Breast epithelium (tissue), 4 donors: Measurements from ENCODE around the gene NIBAN1. TPM values are rescaled to one million over a fixed set of nuclear protein-coding genes. Genes with fewer than 3 reads are reported as not detected.
A peak's percentile ranks its signal among the peaks of the same experiment; 100 is the strongest.

Experiments
- DNase-seq, 2 donors: peaks; one replicate each; pipeline ENCODE4 v3.0.0-alpha.2; 2019; ENCODE audit warnings: low spot score in 2 of 2
- H3K27ac ChIP-seq, 2 donors: fragments of 200-600 bp; sonication (generic) in 1 of 2; one replicate each; pipeline ENCODE4 v1.5.1; 2016 to 2019; ENCODE audit warnings: mild to moderate bottlenecking in 1 of 2
- H3K27me3 ChIP-seq, 2 donors: fragments of 200-600 bp; sonication (generic) in 1 of 2; one replicate each; pipeline versions ENCODE4 v1.5.1 to v1.6.0; 2017 to 2019; ENCODE audit warnings: control low read depth in 1 of 2, mild to moderate bottlenecking in 1 of 2
- H3K36me3 ChIP-seq: fragments of 200-600 bp; one replicate; pipeline ENCODE4 v1.5.1; 2019
- H3K4me1 ChIP-seq, 2 donors: fragments of 200-600 bp; sonication (generic); one replicate each; pipeline ENCODE4 v1.5.1; 2016 to 2019; ENCODE audit warnings: control low read depth in 1 of 2
- H3K4me3 ChIP-seq, 3 donors: fragments of 200-600 bp; sonication (generic); 1 replicate in 2 of 3; 2 replicates in 1 of 3; pipeline ENCODE4 v1.5.1; 2016 to 2019; ENCODE audit warnings: mild to moderate bottlenecking in 3 of 3, moderate library complexity in 2 of 3
- H3K9me3 ChIP-seq, 2 donors: fragments of 200-600 bp; sonication (generic) in 1 of 2; one replicate each; pipeline ENCODE4 v1.5.1; 2016 to 2019; ENCODE audit warnings: control low read depth in 1 of 2
- POLR2A ChIP-seq: fragments of 450-650 bp; IDR thresholded peaks from one replicate; pipeline ENCODE4 v1.6.1; 2016; ENCODE audit warnings: antibody characterized with exemption, mild to moderate bottlenecking, moderate library complexity
- POLR2AphosphoS5 ChIP-seq, 3 donors: sonication (generic); formaldehyde crosslinking; IDR thresholded peaks; one replicate each; pipeline ENCODE4 v1.6.1; 2017; ENCODE audit warnings: antibody characterized with exemption in 3 of 3
- intact Hi-C: fragments of 100-400 bp; cut with DNase I; formaldehyde crosslinking; loops from one replicate; pipeline ENCODE4 v1.15.1; 2023; ENCODE audit warnings: low total_unique reads
- total RNA-seq, 3 donors: library from RNA; depleted of rRNA; stranded (reverse); fragments of >200 nt; gene quantifications; one replicate each; pipeline ENCODE4 v1.1.0, GENCODE V29; 2016
- TF ChIP-seq, protein P1 (sequence below), 3 donors: fragments of 450-650 bp; IDR thresholded peaks; one replicate each; pipeline ENCODE4 v1.5.1; 2016 to 2017; ENCODE audit warnings: antibody characterized with exemption in 3 of 3, mild to moderate bottlenecking in 3 of 3, moderate library complexity in 3 of 3

The NIBAN1 gene
- total RNA-seq, 3 donors from 2014 or later = 11.7 to 44.2 (median 34.7) TPM

DNA sequence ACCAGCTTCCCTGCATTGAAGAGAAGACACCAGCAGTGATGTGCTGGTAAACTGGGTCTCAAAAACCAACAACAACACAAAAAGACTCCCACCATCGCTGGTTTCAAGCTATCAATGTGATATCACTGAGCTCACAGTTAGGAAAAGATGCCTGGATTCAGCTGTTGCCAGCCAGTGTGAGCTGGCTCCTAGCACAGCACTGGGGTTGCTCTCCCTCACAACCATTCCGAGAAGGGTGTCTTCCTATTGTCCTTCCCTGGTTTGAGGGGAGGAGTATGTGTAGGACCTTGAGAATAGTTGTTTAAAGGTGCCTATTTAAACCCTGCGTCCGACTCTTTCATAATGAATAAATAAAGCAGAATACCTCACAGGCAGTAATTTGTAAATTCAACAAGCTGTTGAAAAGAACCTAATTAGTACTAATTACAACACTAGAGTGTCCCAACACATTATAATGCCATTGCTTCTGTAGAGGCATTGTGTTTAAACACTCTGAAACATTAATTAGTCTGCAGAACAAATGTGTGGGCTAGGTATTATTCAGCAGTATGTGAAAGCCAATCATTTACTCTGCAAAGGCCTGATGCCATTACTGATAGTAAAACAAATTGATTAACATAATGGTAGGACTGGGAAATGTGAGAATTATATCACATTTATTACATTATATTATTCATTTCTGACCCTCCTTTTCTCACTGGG lies 17.2 kb downstream of the NIBAN1 start:
- no peak for DNase-seq
- peaks cover 0 to 5% of the 10 kb centered on the region in 2 donors for H3K4me1 ChIP-seq
- no peak overlapping the region for H3K4me3 ChIP-seq
- TF ChIP-seq POLR2A = no peak
- TF ChIP-seq, protein P1, sequence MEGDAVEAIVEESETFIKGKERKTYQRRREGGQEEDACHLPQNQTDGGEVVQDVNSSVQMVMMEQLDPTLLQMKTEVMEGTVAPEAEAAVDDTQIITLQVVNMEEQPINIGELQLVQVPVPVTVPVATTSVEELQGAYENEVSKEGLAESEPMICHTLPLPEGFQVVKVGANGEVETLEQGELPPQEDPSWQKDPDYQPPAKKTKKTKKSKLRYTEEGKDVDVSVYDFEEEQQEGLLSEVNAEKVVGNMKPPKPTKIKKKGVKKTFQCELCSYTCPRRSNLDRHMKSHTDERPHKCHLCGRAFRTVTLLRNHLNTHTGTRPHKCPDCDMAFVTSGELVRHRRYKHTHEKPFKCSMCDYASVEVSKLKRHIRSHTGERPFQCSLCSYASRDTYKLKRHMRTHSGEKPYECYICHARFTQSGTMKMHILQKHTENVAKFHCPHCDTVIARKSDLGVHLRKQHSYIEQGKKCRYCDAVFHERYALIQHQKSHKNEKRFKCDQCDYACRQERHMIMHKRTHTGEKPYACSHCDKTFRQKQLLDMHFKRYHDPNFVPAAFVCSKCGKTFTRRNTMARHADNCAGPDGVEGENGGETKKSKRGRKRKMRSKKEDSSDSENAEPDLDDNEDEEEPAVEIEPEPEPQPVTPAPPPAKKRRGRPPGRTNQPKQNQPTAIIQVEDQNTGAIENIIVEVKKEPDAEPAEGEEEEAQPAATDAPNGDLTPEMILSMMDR (IDR thresholded peaks at IDR 0.05) = no peak
- no peak for TF ChIP-seq POLR2AphosphoS5 (IDR thresholded peaks at IDR 0.05)
- no peaks in the 10 kb centered on the region for H3K36me3 ChIP-seq
- H3K27ac ChIP-seq = no peak overlapping the region
- H3K9me3 ChIP-seq = no peaks in the 10 kb centered on the region
- no peaks in the 10 kb centered on the region for H3K27me3 ChIP-seq
- intact Hi-C loops = no loop called here

DNA sequence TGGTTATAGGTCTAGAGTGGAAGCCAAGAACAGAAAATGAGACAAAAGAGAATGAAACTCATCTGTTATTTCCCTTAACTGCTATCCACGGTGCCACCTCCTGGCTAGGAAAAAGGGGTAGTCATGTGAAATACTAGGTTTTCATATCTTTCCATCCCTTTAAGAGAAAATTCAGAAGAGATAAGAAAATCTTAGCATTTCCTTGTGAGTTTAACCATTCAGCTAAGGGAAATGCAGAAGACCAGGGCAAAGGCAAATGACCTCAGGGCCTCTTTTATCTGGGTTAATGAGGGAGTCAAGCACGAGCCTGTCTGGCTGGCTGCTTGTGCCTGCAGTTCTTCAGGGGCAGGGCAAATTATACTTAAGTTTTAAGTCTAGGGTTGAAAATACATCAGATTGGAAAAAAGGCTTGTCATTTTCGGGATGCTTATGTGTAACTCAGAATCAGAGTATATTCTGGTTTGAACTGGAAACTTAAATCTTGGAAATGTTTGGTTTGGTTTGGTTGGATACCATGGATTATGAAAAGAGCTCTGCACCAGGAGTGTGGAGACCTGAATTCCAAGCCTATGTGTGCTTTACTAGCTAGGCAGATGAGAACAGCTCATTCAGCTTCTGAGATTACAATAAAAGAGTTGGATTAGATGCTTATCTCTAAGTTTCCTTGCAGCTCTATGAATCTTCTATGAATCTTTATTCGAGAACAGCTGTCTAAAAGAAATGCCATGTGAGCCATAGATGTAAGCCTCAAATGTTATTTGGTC lies 19.9 kb downstream of the NIBAN1 start:
- H3K4me1 ChIP-seq = peaks cover 0 to 5% of the 10 kb centered on the region in 2 donors
- no peaks in the 10 kb centered on the region for H3K27me3 ChIP-seq
- DNase-seq = no peak
- H3K9me3 ChIP-seq = no peaks in the 10 kb centered on the region
- TF ChIP-seq, protein P1 (IDR thresholded peaks at IDR 0.05) = no peak
- no peak for TF ChIP-seq POLR2A
- no peak for TF ChIP-seq POLR2AphosphoS5 (IDR thresholded peaks at IDR 0.05)
- H3K4me3 ChIP-seq = no peak overlapping the region
- no peaks in the 10 kb centered on the region for H3K36me3 ChIP-seq
- intact Hi-C loops = no loop called here
- H3K27ac ChIP-seq = peak overlapping the region in 1 of 2 donors; percentile 40

DNA sequence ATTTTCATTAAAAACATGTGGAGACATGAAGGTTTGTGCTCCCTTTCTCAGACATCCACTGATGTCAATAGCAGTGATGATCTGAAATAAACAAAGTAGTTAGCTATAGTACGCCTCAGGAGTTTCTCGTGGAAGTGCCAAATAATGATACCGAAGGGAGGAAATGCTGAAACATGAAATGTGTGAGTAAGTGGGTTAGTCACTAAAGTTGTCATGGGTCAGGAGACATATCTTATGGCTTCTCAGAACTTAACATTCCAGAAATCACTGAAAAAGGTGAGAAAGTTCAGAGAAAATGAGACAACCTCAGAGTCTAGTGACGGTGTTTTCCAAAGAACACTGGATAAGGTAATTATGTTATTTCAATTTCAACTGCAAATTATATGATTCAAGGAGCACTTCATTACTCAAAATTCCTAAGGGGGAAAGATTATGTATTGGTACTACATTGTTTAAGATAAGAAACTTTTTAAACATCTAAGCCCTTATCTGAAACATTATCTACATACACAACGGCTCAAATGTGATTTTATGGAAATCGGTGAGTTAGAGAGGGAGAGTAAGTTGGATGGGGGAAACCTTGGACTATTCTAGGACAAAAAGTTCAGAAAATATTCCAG lies 20.6 kb downstream of the NIBAN1 start:
- intact Hi-C loops = no loop called here
- TF ChIP-seq, protein P1 (IDR thresholded peaks at IDR 0.05) = no peak
- TF ChIP-seq POLR2AphosphoS5 (IDR thresholded peaks at IDR 0.05) (no peak), POLR2A (no peak)
- Histone ChIP-seq H3K9me3 (no peaks in the 10 kb centered on the region), H3K4me1 (peaks cover 0 to 5% of the 10 kb centered on the region in 2 donors), H3K27me3 (no peaks in the 10 kb centered on the region), H3K36me3 (no peaks in the 10 kb centered on the region), H3K27ac (peak overlapping the region in 1 of 2 donors; percentile 40), H3K4me3 (no peak overlapping the region)
- no peak for DNase-seq

DNA sequence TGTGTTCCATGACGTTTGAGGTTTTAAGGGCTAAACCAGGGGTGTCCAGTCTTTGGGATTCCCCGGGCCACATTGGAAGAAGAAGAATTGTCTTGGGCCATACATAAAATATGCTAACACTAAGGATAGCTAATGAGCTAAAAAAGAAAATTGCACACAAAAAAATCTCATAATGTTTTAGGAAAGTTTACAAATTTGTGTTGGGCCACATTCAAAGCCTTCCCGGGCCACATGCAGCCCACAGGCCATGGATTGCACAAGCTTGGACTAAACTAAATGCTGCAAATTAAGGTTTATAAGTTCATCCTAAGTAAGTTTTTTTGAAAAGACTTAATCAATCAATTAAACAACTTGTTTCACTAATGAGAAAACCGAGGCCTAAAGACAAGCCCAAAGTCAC lies 21.9 kb downstream of the NIBAN1 start:
- Histone ChIP-seq H3K27ac (no peak overlapping the region), H3K27me3 (no peaks in the 10 kb centered on the region)
- intact Hi-C loops = no loop called here

More for the DNA sequence above, 21.9 kb downstream of the NIBAN1 start:
- H3K4me1 ChIP-seq = peaks cover 0 to 5% of the 10 kb centered on the region in 2 donors
- TF ChIP-seq, protein P1 (IDR thresholded peaks at IDR 0.05) = no peak
- TF ChIP-seq POLR2AphosphoS5 (IDR thresholded peaks at IDR 0.05) (no peak), POLR2A (no peak)
- no peak overlapping the region for H3K4me3 ChIP-seq
- no peaks in the 10 kb centered on the region for H3K36me3 ChIP-seq
- DNase-seq = no peak
- no peaks in the 10 kb centered on the region for H3K9me3 ChIP-seq
